Nephron progenitor cell (in vitro differentiated cells): Measurements from ENCODE around the gene OLA1.

Experiments
- DNase-seq: peaks from one replicate; pipeline ENCODE4 v3.0.0; 2021
- H3K27ac Mint-ChIP-seq: 2 replicates; pipeline ENCODE4 v1.8.0; 2021; ENCODE audit warnings: mild to moderate bottlenecking, moderate library complexity, mixed read lengths
- H3K27me3 Mint-ChIP-seq: 2 replicates; pipeline ENCODE4 v1.8.0; 2021; ENCODE audit warnings: mild to moderate bottlenecking, low read depth, mixed read lengths; ENCODE audit not compliant: poor library complexity
- H3K36me3 Mint-ChIP-seq: 2 replicates; pipeline ENCODE4 v1.8.0; 2021; ENCODE audit warnings: low read depth, mixed read lengths
- H3K4me1 Mint-ChIP-seq: 2 replicates; pipeline ENCODE4 v1.8.0; 2021; ENCODE audit warnings: mixed read lengths
- H3K4me3 Mint-ChIP-seq: 2 replicates; pipeline ENCODE4 v1.8.0; 2021; ENCODE audit warnings: mild to moderate bottlenecking, moderate library complexity, mixed read lengths
- H3K9me3 Mint-ChIP-seq: 2 replicates; pipeline ENCODE4 v1.8.0; 2021; ENCODE audit warnings: mild to moderate bottlenecking, moderate library complexity, mixed read lengths
- TF ChIP-seq, protein P1 (sequence below): fragments of 200-600 bp; sonication (generic); IDR thresholded peaks from 2 replicates; pipeline ENCODE4 v1.5.0; 2021; ENCODE audit warnings: antibody characterized with exemption

Gene OLA1

DNA sequence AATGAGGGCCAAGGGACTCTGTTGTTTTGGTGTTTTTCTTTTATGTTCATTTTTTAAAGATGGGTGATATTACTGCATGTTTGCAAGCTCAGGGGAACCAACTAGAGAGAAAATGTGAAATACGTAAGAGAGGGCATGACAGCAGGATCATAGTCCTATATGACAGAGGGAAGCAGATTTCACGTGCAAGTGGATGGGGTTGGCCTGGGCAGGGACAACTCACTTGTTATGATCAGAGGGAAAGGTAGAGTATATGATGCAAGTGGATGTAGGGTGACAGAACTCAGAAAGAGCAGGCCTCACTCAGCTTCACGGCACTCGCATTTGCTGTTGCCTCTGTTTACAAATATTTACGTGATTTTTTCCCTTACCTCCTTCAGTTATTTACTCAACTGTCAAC, 67.0 kb downstream of the OLA1 start:
- no peak overlapping the region for H3K4me3 Mint-ChIP-seq
- peaks cover 14% of the 10 kb centered on the region for H3K36me3 Mint-ChIP-seq
- TF ChIP-seq, protein P1, sequence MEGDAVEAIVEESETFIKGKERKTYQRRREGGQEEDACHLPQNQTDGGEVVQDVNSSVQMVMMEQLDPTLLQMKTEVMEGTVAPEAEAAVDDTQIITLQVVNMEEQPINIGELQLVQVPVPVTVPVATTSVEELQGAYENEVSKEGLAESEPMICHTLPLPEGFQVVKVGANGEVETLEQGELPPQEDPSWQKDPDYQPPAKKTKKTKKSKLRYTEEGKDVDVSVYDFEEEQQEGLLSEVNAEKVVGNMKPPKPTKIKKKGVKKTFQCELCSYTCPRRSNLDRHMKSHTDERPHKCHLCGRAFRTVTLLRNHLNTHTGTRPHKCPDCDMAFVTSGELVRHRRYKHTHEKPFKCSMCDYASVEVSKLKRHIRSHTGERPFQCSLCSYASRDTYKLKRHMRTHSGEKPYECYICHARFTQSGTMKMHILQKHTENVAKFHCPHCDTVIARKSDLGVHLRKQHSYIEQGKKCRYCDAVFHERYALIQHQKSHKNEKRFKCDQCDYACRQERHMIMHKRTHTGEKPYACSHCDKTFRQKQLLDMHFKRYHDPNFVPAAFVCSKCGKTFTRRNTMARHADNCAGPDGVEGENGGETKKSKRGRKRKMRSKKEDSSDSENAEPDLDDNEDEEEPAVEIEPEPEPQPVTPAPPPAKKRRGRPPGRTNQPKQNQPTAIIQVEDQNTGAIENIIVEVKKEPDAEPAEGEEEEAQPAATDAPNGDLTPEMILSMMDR = no peak
- no peak for DNase-seq
- no peaks in the 10 kb centered on the region for H3K9me3 Mint-ChIP-seq
- H3K27ac Mint-ChIP-seq = peak overlapping the region; percentile 83
- H3K27me3 Mint-ChIP-seq = no peaks in the 10 kb centered on the region
- H3K4me1 Mint-ChIP-seq = peaks cover 23% of the 10 kb centered on the region

DNA sequence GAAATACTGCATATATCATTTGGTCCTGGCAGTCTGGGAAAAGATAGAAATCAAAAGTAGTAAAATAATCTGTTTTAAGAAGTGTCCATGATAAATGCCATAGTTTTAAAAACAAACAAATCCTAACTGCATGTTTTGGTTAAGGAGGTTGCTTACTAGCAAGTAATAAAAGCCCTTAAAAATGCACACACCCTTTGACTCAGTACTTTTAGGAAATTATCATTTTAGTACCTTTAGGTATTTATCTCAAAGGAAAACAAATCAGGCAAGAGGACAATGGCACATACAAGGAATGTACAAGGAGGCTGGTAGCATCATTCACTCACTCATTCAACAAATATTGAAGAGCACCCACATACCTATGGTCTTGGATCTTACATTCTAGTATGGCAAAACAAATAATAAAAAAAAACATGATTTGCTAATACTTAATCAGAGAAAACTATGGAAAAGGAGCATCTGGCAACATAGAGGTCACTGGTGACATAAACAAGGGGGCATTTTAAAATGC, 67.6 kb downstream of the OLA1 start:
- Mint-ChIP-seq H3K9me3 (peaks cover 3% of the 10 kb centered on the region), H3K27ac (peak overlapping the region; percentile 83), H3K36me3 (peaks cover 20% of the 10 kb centered on the region), H3K4me1 (peaks cover 23% of the 10 kb centered on the region), H3K27me3 (no peaks in the 10 kb centered on the region), H3K4me3 (no peak overlapping the region)
- DNase-seq = no peak
- TF ChIP-seq, protein P1 = no peak

DNA sequence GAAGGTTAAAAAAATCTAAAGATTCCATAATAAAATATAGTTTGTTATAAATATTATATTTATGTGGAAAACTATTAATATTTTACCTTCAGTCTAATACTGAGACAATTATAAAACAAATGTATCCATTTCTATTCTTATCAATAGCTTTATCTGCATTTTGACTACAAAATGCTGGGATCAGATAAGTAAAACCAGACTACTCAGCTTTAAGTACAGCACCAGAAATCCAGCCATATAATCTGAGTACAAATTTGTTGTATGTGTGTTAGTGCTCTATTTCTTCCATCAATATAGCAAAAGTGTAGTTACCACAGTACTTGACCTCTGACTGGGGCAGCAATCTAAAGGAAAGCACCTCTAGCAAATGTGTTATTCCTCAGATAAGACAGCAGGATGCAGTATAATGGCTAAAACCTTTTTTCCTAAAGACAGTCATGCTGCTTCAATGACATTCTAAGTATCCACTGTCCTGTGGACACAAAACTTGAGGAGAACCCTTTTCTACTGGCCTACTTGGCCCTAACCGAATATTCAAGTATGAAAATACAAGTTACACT, 68.1 kb downstream of the OLA1 start:
- H3K36me3 Mint-ChIP-seq = peaks cover 25% of the 10 kb centered on the region
- no peak overlapping the region for H3K27ac Mint-ChIP-seq
- no peaks in the 10 kb centered on the region for H3K27me3 Mint-ChIP-seq
- H3K9me3 Mint-ChIP-seq = peaks cover 8% of the 10 kb centered on the region
- no peak for DNase-seq
- H3K4me1 Mint-ChIP-seq = peaks cover 23% of the 10 kb centered on the region
- TF ChIP-seq, protein P1 = no peak
- H3K4me3 Mint-ChIP-seq = no peak overlapping the region

DNA sequence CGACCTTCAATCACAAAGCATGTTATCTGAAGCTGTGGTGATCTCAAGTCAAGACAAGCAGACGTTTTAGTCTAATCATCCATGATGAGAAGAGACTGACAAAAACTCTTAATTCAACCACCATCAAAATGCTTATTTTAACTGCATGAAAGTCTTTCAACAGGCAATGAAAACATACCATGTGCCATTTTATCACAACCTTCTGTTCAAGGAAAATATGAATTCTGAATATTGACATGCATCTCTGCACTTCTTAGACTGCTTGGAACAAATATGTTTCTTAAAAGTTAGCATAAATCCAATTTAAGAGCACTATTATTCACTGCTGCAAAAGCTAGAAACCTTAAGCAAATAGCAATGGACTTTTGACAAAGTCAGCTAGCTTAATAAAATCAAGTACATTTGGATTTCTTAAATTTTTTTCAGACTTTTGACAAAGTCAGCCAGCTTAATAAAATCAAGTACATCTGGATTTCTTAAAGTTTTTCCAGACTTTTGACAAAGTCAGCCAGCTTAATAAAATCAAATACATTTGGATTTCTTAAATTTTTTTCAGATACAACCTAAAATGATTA, 70.9 kb downstream of the OLA1 start:
- DNase-seq = no peak
- Mint-ChIP-seq H3K27me3 (no peaks in the 10 kb centered on the region), H3K4me1 (peaks cover 23% of the 10 kb centered on the region), H3K36me3 (peaks cover 46% of the 10 kb centered on the region), H3K9me3 (peaks cover 35% of the 10 kb centered on the region), H3K4me3 (no peak overlapping the region), H3K27ac (no peak overlapping the region)
- TF ChIP-seq, protein P1 = no peak

DNA sequence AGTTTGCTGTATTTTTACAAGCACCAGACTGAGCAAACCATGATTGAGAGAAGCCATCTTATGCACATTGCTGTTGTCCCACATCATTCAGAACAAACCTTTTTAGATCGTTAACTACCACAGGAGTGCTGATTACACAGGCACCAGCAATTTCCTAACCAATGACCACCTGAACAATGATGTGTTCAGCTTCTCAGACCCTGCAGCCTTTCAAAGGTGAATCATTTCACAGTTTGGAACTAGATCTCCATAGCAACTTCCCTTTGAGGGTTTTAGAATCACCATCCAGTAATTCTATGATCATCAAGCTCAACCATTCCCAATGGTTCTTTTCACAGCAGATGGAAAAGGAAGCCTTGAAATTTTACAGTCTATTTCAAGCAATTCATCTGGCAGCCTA, 71.4 kb downstream of the OLA1 start:
- peaks cover 22% of the 10 kb centered on the region for H3K4me1 Mint-ChIP-seq
- TF ChIP-seq, protein P1 = no peak
- peaks cover 52% of the 10 kb centered on the region for H3K36me3 Mint-ChIP-seq
- H3K9me3 Mint-ChIP-seq = peaks cover 40% of the 10 kb centered on the region
- H3K27me3 Mint-ChIP-seq = no peaks in the 10 kb centered on the region
- no peak overlapping the region for H3K4me3 Mint-ChIP-seq
- DNase-seq = no peak
- no peak overlapping the region for H3K27ac Mint-ChIP-seq

DNA sequence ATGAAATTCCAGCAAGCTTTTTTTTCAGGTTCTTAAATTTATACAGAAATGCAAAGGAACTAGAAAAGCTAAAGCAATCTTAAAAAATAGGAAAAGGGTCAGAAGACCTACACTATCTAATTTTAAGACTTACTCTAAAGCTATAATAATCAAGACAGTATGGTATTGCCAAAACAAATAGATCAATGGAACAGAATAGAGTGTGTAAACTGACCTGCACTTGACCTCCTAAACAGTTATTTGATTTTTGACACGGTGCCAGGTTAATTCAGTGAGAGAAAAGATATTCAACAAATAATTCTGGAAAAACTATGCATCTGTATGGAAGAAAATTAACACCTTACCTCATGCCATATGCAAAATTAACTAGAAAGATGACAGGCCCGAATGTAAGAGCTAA, 73.6 kb downstream of the OLA1 start:
- H3K27ac Mint-ChIP-seq = no peak overlapping the region
- H3K9me3 Mint-ChIP-seq = peaks cover 61% of the 10 kb centered on the region
- TF ChIP-seq, protein P1 = no peak

More for the DNA sequence above, 73.6 kb downstream of the OLA1 start:
- H3K36me3 Mint-ChIP-seq = peaks cover 73% of the 10 kb centered on the region
- no peak overlapping the region for H3K4me3 Mint-ChIP-seq
- H3K4me1 Mint-ChIP-seq = peaks cover 6% of the 10 kb centered on the region
- no peak for DNase-seq
- no peaks in the 10 kb centered on the region for H3K27me3 Mint-ChIP-seq
